Loucy (cell line): Measurements from ENCODE around the gene SNAPC4.

Experiments
- H2AFZ ChIP-seq: fragments of 200-600 bp; sonication (generic); 2 replicates; pipeline ENCODE4 v1.6.0; 2016; ENCODE audit warnings: antibody characterized with exemption, mild to moderate bottlenecking, low read length, moderate library complexity
- H3F3A ChIP-seq: fragments of 200-600 bp; 2 replicates; pipeline ENCODE4 v1.6.0; 2016; ENCODE audit warnings: antibody characterized with exemption, low read depth, mild to moderate bottlenecking
- H3K27me3 ChIP-seq: fragments of 200-600 bp; sonication (generic); 2 replicates; pipeline ENCODE4 v1.6.1; 2014; ENCODE audit warnings: low read length, mild to moderate bottlenecking; ENCODE audit not compliant: insufficient read depth, poor library complexity, severe bottlenecking
- H3K36me3 ChIP-seq: fragments of 200-600 bp; sonication (generic); 2 replicates; pipeline ENCODE4 v1.6.1; 2016; ENCODE audit warnings: low read length; ENCODE audit not compliant: insufficient read depth
- H3K4me1 ChIP-seq: fragments of 200-600 bp; sonication (generic); 2 replicates; pipeline ENCODE4 v1.5.1; 2014; ENCODE audit warnings: low read length, mild to moderate bottlenecking; ENCODE audit not compliant: insufficient read depth, poor library complexity, severe bottlenecking
- H3K4me2 ChIP-seq: fragments of 200-600 bp; sonication (generic); 2 replicates; pipeline ENCODE4 v1.6.0; 2014; ENCODE audit warnings: antibody characterized with exemption, low read length, low read depth, mild to moderate bottlenecking; ENCODE audit not compliant: poor library complexity, severe bottlenecking
- H3K4me3 ChIP-seq: fragments of 200-600 bp; sonication (generic); 2 replicates; pipeline ENCODE4 v1.5.1; 2014; ENCODE audit warnings: low read length, mild to moderate bottlenecking, mixed read lengths; ENCODE audit not compliant: poor library complexity, severe bottlenecking
- H3K79me2 ChIP-seq: fragments of 200-600 bp; sonication (generic); 2 replicates; pipeline ENCODE4 v1.6.1; 2014; ENCODE audit warnings: low read length; ENCODE audit not compliant: insufficient read depth
- H3K9ac ChIP-seq: fragments of 200-600 bp; sonication (generic); 2 replicates; pipeline ENCODE4 v1.6.0; 2014; ENCODE audit warnings: mild to moderate bottlenecking, low read depth, low read length, moderate library complexity; ENCODE audit not compliant: poor library complexity, severe bottlenecking
- H3K9me2 ChIP-seq: fragments of 200-600 bp; sonication (generic); replicated peaks from 2 replicates; pipeline ENCODE4 v1.6.1; 2016; ENCODE audit warnings: low read depth, low read length, mixed read lengths
- H3K9me3 ChIP-seq: fragments of 200-600 bp; sonication (generic); 2 replicates; pipeline ENCODE4 v1.6.1; 2014; ENCODE audit warnings: mild to moderate bottlenecking, antibody characterized with exemption, low read length, low read depth; ENCODE audit not compliant: insufficient read depth
- H4K20me1 ChIP-seq: fragments of 200-600 bp; sonication (generic); 2 replicates; pipeline ENCODE4 v1.6.0; 2014; ENCODE audit warnings: antibody characterized with exemption, low read length, mild to moderate bottlenecking; ENCODE audit not compliant: insufficient read depth, poor library complexity, severe bottlenecking
- CTCF ChIP-seq: fragments of 200-600 bp; sonication (generic); conservative IDR thresholded peaks from 2 replicates; pipeline ENCODE4 v1.5.1; 2014; ENCODE audit warnings: mild to moderate bottlenecking, antibody characterized with exemption, low read length
- EZH2phosphoT487 ChIP-seq: fragments of 200-600 bp; IDR thresholded peaks from 2 replicates; pipeline ENCODE4 v1.6.1; 2018; ENCODE audit warnings: antibody characterized with exemption, mild to moderate bottlenecking, moderate library complexity, borderline replicate concordance

SNAPC4 gene

DNA sequence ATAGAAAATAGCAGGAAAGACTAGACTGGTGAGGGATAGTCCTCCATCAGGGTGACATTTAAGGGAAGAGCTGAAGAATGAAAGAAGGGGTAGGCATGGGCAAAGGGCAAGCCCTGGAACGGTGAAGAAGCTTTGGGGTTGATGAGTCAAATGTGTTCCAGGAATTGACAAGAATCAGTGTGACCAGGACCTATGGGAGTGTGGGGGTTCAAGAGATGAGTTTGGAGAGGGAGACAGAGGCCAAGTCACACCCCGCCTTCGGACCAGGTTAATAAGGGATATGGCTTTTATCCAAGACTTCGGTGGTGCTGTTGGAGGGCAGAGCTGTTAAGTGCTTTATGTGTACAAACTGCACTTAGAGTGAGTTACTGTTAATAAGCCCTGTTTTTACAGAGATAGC, 11.4 kb upstream of the SNAPC4 start:
- Histone ChIP-seq H3K4me3 (peak overlapping the region; percentile 84), H3F3A (no peaks in the 10 kb centered on the region), H3K9me2 (no peaks in the 10 kb centered on the region), H4K20me1 (peaks cover 27% of the 10 kb centered on the region), H2AFZ (no peak overlapping the region), H3K9me3 (no peaks in the 10 kb centered on the region), H3K27me3 (no peaks in the 10 kb centered on the region), H3K79me2 (peaks cover 65% of the 10 kb centered on the region), H3K36me3 (peaks cover 29% of the 10 kb centered on the region; the same call in 1 of the 2 replicates), H3K9ac (peak overlapping the region; percentile 80), H3K4me1 (peaks cover 27% of the 10 kb centered on the region), H3K4me2 (peak overlapping the region; percentile 95)
- TF ChIP-seq EZH2phosphoT487 = no peak

GRCh38 chr9:136410500-136411287, 10.7 kb upstream of the SNAPC4 start, which contains the start of the genes ENTR1 and PMPCA:
Gene ENTR1, minus strand, starts transcription at chr9:136410614. Its CDS starts 217 bp downstream, at chr9:136410397.
Gene PMPCA, plus strand, starts transcription at chr9:136410658. Its CDS starts 11 bp downstream, at chr9:136410669.
- Histone ChIP-seq H3K79me2 (peaks cover 65% of the 10 kb centered on the region), H3K9ac (peak within 1 kb of the TSS; percentile 80), H3K9me3 (no peaks in the 10 kb centered on the region), H3K27me3 (no peaks in the 10 kb centered on the region), H3K36me3 (peaks cover 23% of the 10 kb centered on the region; the same call in 1 of the 2 replicates), H3K4me2 (peak within 1 kb of the TSS; percentile 95), H3K4me3 (peak within 1 kb of the TSS; percentile 91), H4K20me1 (peaks cover 27% of the 10 kb centered on the region), H3K9me2 (no peaks in the 10 kb centered on the region), H2AFZ (peak within 1 kb of the TSS; percentile 47), H3F3A (no peaks in the 10 kb centered on the region), H3K4me1 (peaks cover 30% of the 10 kb centered on the region)
- no peak for TF ChIP-seq CTCF
- TF ChIP-seq EZH2phosphoT487 = no peak

DNA sequence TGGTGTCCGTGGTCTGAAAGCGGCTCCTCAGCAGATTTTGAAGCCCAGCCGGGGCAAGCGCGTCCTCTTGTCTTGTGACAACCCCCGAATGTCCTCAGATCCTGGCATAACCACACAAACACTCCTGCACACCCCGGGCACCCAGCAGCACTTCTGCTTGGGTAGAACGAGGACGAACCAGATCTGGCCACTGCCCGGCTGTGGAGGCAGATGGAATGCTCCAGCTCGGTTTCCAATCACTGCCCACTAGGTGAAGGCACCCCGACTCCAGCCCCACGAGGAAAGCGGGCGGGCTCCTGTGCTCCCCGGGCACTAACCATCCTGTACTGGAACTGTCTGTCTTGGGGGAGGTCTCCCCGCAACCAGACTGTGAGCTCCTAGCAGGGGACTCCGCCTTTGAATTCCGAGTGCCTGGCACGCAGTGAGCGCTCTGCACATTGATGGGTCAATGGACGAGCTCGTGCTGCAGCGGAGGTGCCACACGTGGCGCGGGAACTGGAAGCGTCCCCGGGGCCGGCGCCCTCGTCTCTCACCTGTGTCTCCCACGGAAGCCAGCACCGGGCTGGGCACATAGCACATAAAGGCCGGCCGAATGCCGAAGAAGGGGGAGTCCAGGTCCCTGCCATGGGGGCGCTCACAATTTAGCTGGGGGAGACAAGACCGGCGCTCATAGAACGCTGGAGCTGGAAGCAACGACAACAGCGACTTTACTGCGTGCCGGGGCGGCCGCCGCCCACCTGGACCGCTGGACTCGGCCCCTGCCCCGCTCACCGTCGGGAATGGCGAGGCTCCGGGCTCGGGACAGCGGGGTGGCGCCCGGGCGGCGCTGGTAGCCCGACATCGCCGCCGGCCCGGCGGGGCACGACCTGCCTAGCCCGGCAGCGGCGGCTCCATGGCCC, 9.8 kb upstream of the SNAPC4 start:
- H3K36me3 ChIP-seq = peaks cover 19% of the 10 kb centered on the region; the same call in 1 of the 2 replicates
- H3K4me1 ChIP-seq = peaks cover 39% of the 10 kb centered on the region
- H2AFZ ChIP-seq = peak overlapping the region; percentile 4; the same call in 1 of the 2 replicates
- no peaks in the 10 kb centered on the region for H3F3A ChIP-seq
- no peaks in the 10 kb centered on the region for H3K9me3 ChIP-seq
- H3K4me3 ChIP-seq = peak overlapping the region; percentile 91
- no peak for TF ChIP-seq CTCF
- TF ChIP-seq EZH2phosphoT487 = no peak
- H3K9ac ChIP-seq = peak overlapping the region; percentile 77
- H3K9me2 ChIP-seq = no peaks in the 10 kb centered on the region
- peaks cover 27% of the 10 kb centered on the region for H4K20me1 ChIP-seq
- peak overlapping the region; percentile 77 for H3K4me2 ChIP-seq
- H3K79me2 ChIP-seq = peaks cover 65% of the 10 kb centered on the region
- no peaks in the 10 kb centered on the region for H3K27me3 ChIP-seq
